OCI-LY1 (cell line): Measurements from ENCODE around the gene DCAF5.

ENCODE experiments used
- H2AFZ ChIP-seq: fragments of 200-600 bp; sonication (generic), shearing (Covaris generic); 2 replicates; pipeline ENCODE4 v1.6.0; 2014; ENCODE audit warnings: antibody characterized with exemption, mild to moderate bottlenecking, low read length
- H3F3A ChIP-seq: fragments of 200-600 bp; sonication (generic), shearing (Covaris generic); 2 replicates; pipeline ENCODE4 v1.6.0; 2014; ENCODE audit warnings: mild to moderate bottlenecking, antibody characterized with exemption, low read length, moderate library complexity; ENCODE audit not compliant: insufficient read depth
- H3K27ac ChIP-seq: fragments of 200-600 bp; sonication (generic); 2 replicates; pipeline ENCODE4 v1.5.1; 2014; ENCODE audit warnings: low read length, mixed run types, mild to moderate bottlenecking, low read depth; ENCODE audit not compliant: poor library complexity, severe bottlenecking
- H3K27me3 ChIP-seq: fragments of 200-600 bp; sonication (generic); 2 replicates; pipeline ENCODE4 v1.6.0; 2014; ENCODE audit warnings: antibody characterized with exemption, mild to moderate bottlenecking, low read length, moderate library complexity; ENCODE audit not compliant: insufficient read depth
- H3K36me3 ChIP-seq: fragments of 200-600 bp; sonication (generic); 2 replicates; pipeline ENCODE4 v1.6.1; 2014; ENCODE audit warnings: mild to moderate bottlenecking, antibody characterized with exemption, low read length, moderate library complexity, mixed read lengths; ENCODE audit not compliant: insufficient read depth
- H3K4me1 ChIP-seq: fragments of 200-600 bp; sonication (generic); 2 replicates; pipeline ENCODE4 v1.5.1; 2014; ENCODE audit warnings: mild to moderate bottlenecking, low read length, moderate library complexity; ENCODE audit not compliant: insufficient read depth, severe bottlenecking
- H3K4me2 ChIP-seq: fragments of 200-600 bp; sonication (generic), shearing (Covaris generic); 2 replicates; pipeline ENCODE4 v1.6.1; 2014; ENCODE audit warnings: low read length
- H3K4me3 ChIP-seq: fragments of 200-600 bp; sonication (generic); 2 replicates; pipeline ENCODE4 v1.5.1; 2014; ENCODE audit warnings: low read length, low read depth, mild to moderate bottlenecking, mixed read lengths; ENCODE audit not compliant: poor library complexity, severe bottlenecking
- H3K79me2 ChIP-seq: fragments of 200-600 bp; shearing (Covaris generic); 2 replicates; pipeline ENCODE4 v1.6.1; 2016; ENCODE audit warnings: mixed run types, low read length, mixed read lengths; ENCODE audit not compliant: insufficient read depth
- H3K9ac ChIP-seq: fragments of 200-600 bp; sonication (generic), shearing (Covaris generic); 2 replicates; pipeline ENCODE4 v1.6.1; 2014; ENCODE audit warnings: mild to moderate bottlenecking, low read length, mixed read lengths
- H3K9me2 ChIP-seq: fragments of 200-600 bp; sonication (generic), shearing (Covaris generic); 2 replicates; pipeline ENCODE4 v1.6.1; 2014; ENCODE audit warnings: low read depth, mild to moderate bottlenecking, low read length, mixed read lengths
- H3K9me3 ChIP-seq: fragments of 200-600 bp; shearing (Covaris generic); 2 replicates; pipeline ENCODE4 v1.6.1; 2014; ENCODE audit warnings: low read length, mixed read lengths
- H4K20me1 ChIP-seq: fragments of 200-600 bp; sonication (generic), shearing (Covaris generic); 2 replicates; pipeline ENCODE4 v1.6.0; 2016; ENCODE audit warnings: mild to moderate bottlenecking, low read length; ENCODE audit not compliant: insufficient read depth
- EZH2 ChIP-seq: fragments of 200-600 bp; sonication (generic), shearing (Covaris generic); IDR thresholded peaks from 2 replicates; pipeline ENCODE4 v1.8.0; 2017; ENCODE audit warnings: borderline replicate concordance, mixed run types, mild to moderate bottlenecking, antibody characterized with exemption, low read length, moderate library complexity, mixed read lengths
- TF ChIP-seq, protein P1 (sequence below): fragments of 200-600 bp; sonication (generic), shearing (Covaris generic); IDR thresholded peaks from 2 replicates; pipeline ENCODE4 v1.5.1; 2017; ENCODE audit warnings: mild to moderate bottlenecking, antibody characterized with exemption, low read length, moderate library complexity, mixed read lengths

The DCAF5 gene

DNA sequence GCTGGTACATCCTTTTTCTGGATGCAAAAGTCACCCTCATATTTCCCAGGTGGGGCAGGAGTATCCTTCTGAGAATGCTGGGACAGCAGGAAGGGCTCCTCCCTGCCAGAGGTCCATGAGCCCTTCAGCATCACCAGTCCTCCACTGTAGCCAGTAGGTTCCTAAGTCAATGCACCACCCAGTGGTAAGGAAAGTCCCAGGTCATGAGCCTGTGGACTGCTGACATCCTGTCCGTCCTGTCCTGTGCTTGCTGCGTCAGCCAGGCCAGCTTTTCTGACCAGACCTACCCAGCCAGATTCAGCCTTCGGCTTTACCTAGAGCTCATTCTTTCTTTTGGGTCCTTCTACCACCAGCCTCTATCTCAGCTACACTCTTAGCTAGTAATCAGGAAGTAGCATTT is 150.8 kb downstream of the DCAF5 start:
- no peaks in the 10 kb centered on the region; the same call in 1 of the 2 replicates for H3K27me3 ChIP-seq
- no peaks in the 10 kb centered on the region for H3K79me2 ChIP-seq
- H3K36me3 ChIP-seq = no peaks in the 10 kb centered on the region
- H3K4me1 ChIP-seq = no peaks in the 10 kb centered on the region
- no peaks in the 10 kb centered on the region for H3K9me2 ChIP-seq
- H3K9ac ChIP-seq = no peak overlapping the region
- TF ChIP-seq, protein P1, sequence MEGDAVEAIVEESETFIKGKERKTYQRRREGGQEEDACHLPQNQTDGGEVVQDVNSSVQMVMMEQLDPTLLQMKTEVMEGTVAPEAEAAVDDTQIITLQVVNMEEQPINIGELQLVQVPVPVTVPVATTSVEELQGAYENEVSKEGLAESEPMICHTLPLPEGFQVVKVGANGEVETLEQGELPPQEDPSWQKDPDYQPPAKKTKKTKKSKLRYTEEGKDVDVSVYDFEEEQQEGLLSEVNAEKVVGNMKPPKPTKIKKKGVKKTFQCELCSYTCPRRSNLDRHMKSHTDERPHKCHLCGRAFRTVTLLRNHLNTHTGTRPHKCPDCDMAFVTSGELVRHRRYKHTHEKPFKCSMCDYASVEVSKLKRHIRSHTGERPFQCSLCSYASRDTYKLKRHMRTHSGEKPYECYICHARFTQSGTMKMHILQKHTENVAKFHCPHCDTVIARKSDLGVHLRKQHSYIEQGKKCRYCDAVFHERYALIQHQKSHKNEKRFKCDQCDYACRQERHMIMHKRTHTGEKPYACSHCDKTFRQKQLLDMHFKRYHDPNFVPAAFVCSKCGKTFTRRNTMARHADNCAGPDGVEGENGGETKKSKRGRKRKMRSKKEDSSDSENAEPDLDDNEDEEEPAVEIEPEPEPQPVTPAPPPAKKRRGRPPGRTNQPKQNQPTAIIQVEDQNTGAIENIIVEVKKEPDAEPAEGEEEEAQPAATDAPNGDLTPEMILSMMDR = no peak; the same call in 1 of the 2 replicates
- no peak for TF ChIP-seq EZH2
- H4K20me1 ChIP-seq = no peaks in the 10 kb centered on the region
- no peaks in the 10 kb centered on the region for H3K9me3 ChIP-seq
- no peak overlapping the region for H2AFZ ChIP-seq
- H3K4me2 ChIP-seq = no peak overlapping the region
- no peak overlapping the region for H3K27ac ChIP-seq
- H3K4me3 ChIP-seq = no peak overlapping the region
- no peaks in the 10 kb centered on the region for H3F3A ChIP-seq

DNA sequence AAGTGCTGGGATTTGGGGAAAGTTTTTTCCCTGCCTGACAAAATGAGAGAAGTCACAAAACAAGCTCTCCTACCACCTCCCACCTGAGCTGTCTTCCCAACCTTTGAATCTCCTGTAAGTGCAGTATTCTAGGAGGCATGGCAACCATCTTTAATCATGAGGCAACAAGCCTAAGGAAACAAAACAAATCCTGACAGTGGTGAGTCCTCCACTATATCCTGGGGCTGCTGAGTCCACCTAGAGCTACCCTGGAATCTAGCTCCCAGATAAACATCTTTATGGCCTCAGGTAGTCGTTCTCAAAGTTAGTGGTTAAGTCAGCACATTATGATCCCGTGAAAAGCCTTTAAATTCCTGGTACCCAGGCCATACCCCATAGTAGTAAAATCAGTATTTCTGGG is 151.5 kb downstream of the DCAF5 start:
- TF ChIP-seq, protein P1 = no peak
- no peak for TF ChIP-seq EZH2
- Histone ChIP-seq H3K79me2 (no peaks in the 10 kb centered on the region), H3K27ac (no peak overlapping the region), H3K4me1 (no peaks in the 10 kb centered on the region), H3K9ac (no peak overlapping the region), H3K9me3 (no peaks in the 10 kb centered on the region), H3K27me3 (no peaks in the 10 kb centered on the region; the same call in 1 of the 2 replicates), H3K4me2 (no peak overlapping the region), H3K9me2 (no peaks in the 10 kb centered on the region), H3F3A (no peaks in the 10 kb centered on the region), H3K4me3 (no peak overlapping the region), H3K36me3 (no peaks in the 10 kb centered on the region), H2AFZ (no peak overlapping the region), H4K20me1 (no peaks in the 10 kb centered on the region)
